Trophoblast cell (in vitro differentiated cells and primary cell): ENCODE results near the gene TTC39A.
"Not testable (repeated sequence)": the region's sequence is repeated elsewhere in the genome, so short reads cannot be mapped to it uniquely, and the experiment has no call there.

ENCODE experiments used
- DNase-seq, 2 donors: peaks; one replicate each; pipeline ENCODE4 v3.0.0-alpha.2; 2016
- H2AFZ ChIP-seq: 2 replicates; pipeline ENCODE4 v1.6.1; 2013; ENCODE audit warnings: low read length, moderate library complexity, mild to moderate bottlenecking; ENCODE audit not compliant: insufficient read depth, poor library complexity
- H2AK5ac ChIP-seq: 2 replicates; pipeline ENCODE4 v1.6.1; 2013; ENCODE audit warnings: mild to moderate bottlenecking, low read length
- H2BK120ac ChIP-seq: 2 replicates; pipeline ENCODE4 v1.6.1; 2013; ENCODE audit warnings: low read length, mild to moderate bottlenecking, moderate library complexity; ENCODE audit not compliant: insufficient read depth, poor library complexity
- H2BK12ac ChIP-seq: 2 replicates; pipeline ENCODE4 v1.6.1; 2013; ENCODE audit warnings: mild to moderate bottlenecking, low read length, moderate library complexity
- H2BK5ac ChIP-seq: 2 replicates; pipeline ENCODE4 v1.6.1; 2013; ENCODE audit warnings: low read length, low read depth, moderate library complexity, mild to moderate bottlenecking; ENCODE audit not compliant: poor library complexity
- H3K14ac ChIP-seq: 2 replicates; pipeline ENCODE4 v1.6.1; 2013; ENCODE audit warnings: mild to moderate bottlenecking, low read length
- H3K18ac ChIP-seq: 2 replicates; pipeline ENCODE4 v1.6.1; 2013; ENCODE audit warnings: mild to moderate bottlenecking, low read length
- H3K23ac ChIP-seq: 2 replicates; pipeline ENCODE4 v1.6.1; 2013; ENCODE audit warnings: low read length
- H3K27ac ChIP-seq: 2 replicates; pipeline ENCODE4 v1.5.1; 2013; ENCODE audit warnings: low read depth, mild to moderate bottlenecking, inconsistent platforms, low read length, moderate library complexity
- H3K27me3 ChIP-seq: 2 replicates; pipeline ENCODE4 v1.6.1; 2013; ENCODE audit warnings: inconsistent platforms, mild to moderate bottlenecking, low read length, moderate library complexity; ENCODE audit not compliant: insufficient read depth
- H3K36me3 ChIP-seq, 2 experiments: 1 replicate in 1 of 2; 2 replicates in 1 of 2; pipeline ENCODE4 v1.6.1; 2013; ENCODE audit warnings: low read length in 2 of 2, mild to moderate bottlenecking in 2 of 2, moderate library complexity in 1 of 2; ENCODE audit not compliant: insufficient read depth in 2 of 2, control insufficient read depth in 1 of 2
- H3K4ac ChIP-seq: 2 replicates; pipeline ENCODE4 v1.6.1; 2013; ENCODE audit warnings: low read depth, mild to moderate bottlenecking, low read length, moderate library complexity
- H3K4me1 ChIP-seq, 2 experiments: 1 replicate in 1 of 2; 2 replicates in 1 of 2; pipeline ENCODE4 v1.6.1; 2013; ENCODE audit warnings: low read length in 2 of 2, mild to moderate bottlenecking in 2 of 2, moderate library complexity in 1 of 2; ENCODE audit not compliant: insufficient read depth in 2 of 2, control insufficient read depth in 1 of 2
- H3K4me2 ChIP-seq: 2 replicates; pipeline ENCODE4 v1.6.1; 2013; ENCODE audit warnings: inconsistent platforms, mild to moderate bottlenecking, low read length, moderate library complexity
- H3K4me3 ChIP-seq: 2 replicates; pipeline ENCODE4 v1.5.1; 2013; ENCODE audit warnings: mild to moderate bottlenecking, low read depth, low read length, inconsistent platforms
- H3K79me1 ChIP-seq: one replicate; pipeline ENCODE4 v1.6.1; 2013; ENCODE audit warnings: low read length
- H3K79me2 ChIP-seq: 2 replicates; pipeline ENCODE4 v1.6.1; 2013; ENCODE audit warnings: low read length, mild to moderate bottlenecking; ENCODE audit not compliant: control insufficient read depth, insufficient read depth, poor library complexity
- H3K9ac ChIP-seq: 2 replicates; pipeline ENCODE4 v1.6.1; 2013; ENCODE audit warnings: mild to moderate bottlenecking, low read length
- H3K9me3 ChIP-seq: 2 replicates; pipeline ENCODE4 v1.6.1; 2013; ENCODE audit warnings: low read depth, mild to moderate bottlenecking, control low read depth, inconsistent platforms, low read length; ENCODE audit not compliant: insufficient read depth
- H4K12ac ChIP-seq: 2 replicates; pipeline ENCODE4 v1.6.1; 2013; ENCODE audit warnings: low read depth, mild to moderate bottlenecking, low read length, moderate library complexity
- H4K8ac ChIP-seq: 2 replicates; pipeline ENCODE4 v1.6.1; 2013; ENCODE audit warnings: low read depth, mild to moderate bottlenecking, low read length, moderate library complexity
- H4K91ac ChIP-seq: one replicate; pipeline ENCODE4 v1.6.1; 2013; ENCODE audit warnings: low read depth, mild to moderate bottlenecking, low read length, moderate library complexity
- WGBS: extraction: QIAGEN DNeasy Blood & Tissue Kit; methylation state at CpG from one replicate; pipeline ENCODE4 v1.1.7; 2013; ENCODE audit warnings: missing lambda C conversion rate; ENCODE audit not compliant: insufficient read length, insufficient coverage; ENCODE audit errors: extremely low coverage; 5-methylcytosine and 5-hydroxymethylcytosine counted together

TTC39A gene

GRCh38 chr1:51326839-51327238, 3.5 kb downstream of the TTC39A start:
- no peaks in the 10 kb centered on the region for H3K36me3 ChIP-seq
- no peaks in the 10 kb centered on the region for H3K9me3 ChIP-seq

GRCh38 chr1:51325878-51326755, 4.2 kb downstream of the TTC39A start:
- H3K79me2 ChIP-seq = no peaks in the 10 kb centered on the region
- no CpG with 5 or more reads among the region's 16 CpGs for WGBS
- H3K27me3 ChIP-seq = no peaks in the 10 kb centered on the region
- H3K9me3 ChIP-seq = no peaks in the 10 kb centered on the region
- H2AFZ ChIP-seq = no peak overlapping the region
- no peak overlapping the region for H2BK120ac ChIP-seq
- no peak overlapping the region for H3K4me3 ChIP-seq
- H2BK5ac ChIP-seq = no peak overlapping the region
- no peak overlapping the region for H4K12ac ChIP-seq
- H3K4me2 ChIP-seq = no peak overlapping the region
- H3K36me3 ChIP-seq = no peaks in the 10 kb centered on the region
- no peak overlapping the region for H4K91ac ChIP-seq
- peaks cover 4% of the 10 kb centered on the region for H3K79me1 ChIP-seq
- no peak overlapping the region for H3K14ac ChIP-seq
- peak in 1 of 2 donors; percentile 40 for DNase-seq
- no peak overlapping the region for H3K18ac ChIP-seq
- no peak overlapping the region for H4K8ac ChIP-seq
- peaks cover 5 to 7% of the 10 kb centered on the region in 2 experiments for H3K4me1 ChIP-seq
- no peak overlapping the region for H3K4ac ChIP-seq
- H3K9ac ChIP-seq = no peak overlapping the region
- H2BK12ac ChIP-seq = no peak overlapping the region
- H3K27ac ChIP-seq = no peak overlapping the region
- H2AK5ac ChIP-seq = no peak overlapping the region
- H3K23ac ChIP-seq = no peak overlapping the region

More at GRCh38 chr1:51326839-51327238, 3.5 kb downstream of the TTC39A start:
- Histone ChIP-seq H3K23ac (no peak overlapping the region), H3K18ac (no peak overlapping the region), H4K91ac (no peak overlapping the region), H2BK12ac (no peak overlapping the region), H3K4me3 (no peak overlapping the region), H4K12ac (no peak overlapping the region), H2AFZ (no peak overlapping the region), H3K79me2 (no peaks in the 10 kb centered on the region), H3K27me3 (no peaks in the 10 kb centered on the region), H4K8ac (no peak overlapping the region), H3K9ac (no peak overlapping the region), H3K14ac (no peak overlapping the region), H3K4me2 (no peak overlapping the region), H3K27ac (no peak overlapping the region), H2AK5ac (no peak overlapping the region), H3K4me1 (peaks cover 9 to 11% of the 10 kb centered on the region in 2 experiments), H2BK5ac (no peak overlapping the region), H2BK120ac (no peak overlapping the region), H3K79me1 (peaks cover 4% of the 10 kb centered on the region), H3K4ac (no peak overlapping the region)
- no CpG with 5 or more reads among the region's 8 CpGs for WGBS
- DNase-seq = no peak

GRCh38 chr1:51325391-51325790, 5.0 kb downstream of the TTC39A start:
- Histone ChIP-seq H3K14ac (no peak overlapping the region), H3K27ac (no peak overlapping the region), H3K27me3 (no peaks in the 10 kb centered on the region), H3K4ac (no peak overlapping the region), H4K8ac (no peak overlapping the region), H4K12ac (no peak overlapping the region), H3K18ac (no peak overlapping the region), H3K9ac (no peak overlapping the region), H3K23ac (no peak overlapping the region), H4K91ac (no peak overlapping the region), H3K4me2 (no peak overlapping the region), H3K4me3 (no peak overlapping the region), H3K4me1 (no peaks in the 10 kb centered on the region), H2AK5ac (no peak overlapping the region), H3K9me3 (no peaks in the 10 kb centered on the region), H3K79me2 (no peaks in the 10 kb centered on the region), H2BK5ac (no peak overlapping the region), H3K79me1 (no peaks in the 10 kb centered on the region), H2AFZ (no peak overlapping the region), H3K36me3 (no peaks in the 10 kb centered on the region), H2BK12ac (no peak overlapping the region), H2BK120ac (no peak overlapping the region)
- no peak for DNase-seq
- WGBS = no CpG with 5 or more reads among the region's 1 CpG

GRCh38 chr1:51325011-51325385, 5.4 kb downstream of the TTC39A start:
- not testable (repeated sequence) for H3K36me3 ChIP-seq, H4K91ac ChIP-seq, H3K27ac ChIP-seq, H2BK120ac ChIP-seq, DNase-seq, H2BK5ac ChIP-seq, H3K4me2 ChIP-seq, H4K12ac ChIP-seq, H3K18ac ChIP-seq, H2BK12ac ChIP-seq, H3K4me3 ChIP-seq, H3K79me2 ChIP-seq, H2AK5ac ChIP-seq, H2AFZ ChIP-seq, H3K14ac ChIP-seq, H3K23ac ChIP-seq, H3K27me3 ChIP-seq, H3K4ac ChIP-seq, H3K4me1 ChIP-seq, H3K79me1 ChIP-seq, H3K9ac ChIP-seq, H4K8ac ChIP-seq, H3K9me3 ChIP-seq
- no CpG with 5 or more reads among the region's 8 CpGs for WGBS
